ENCODE results near the gene CBX4. TPM values are rescaled to one million over a fixed set of nuclear protein-coding genes. Genes with fewer than 3 reads are reported as not detected.

CBX4 gene
- total RNA-seq, 2 donors from 2014 or later, result 12.7 to 16.8 TPM

DNA sequence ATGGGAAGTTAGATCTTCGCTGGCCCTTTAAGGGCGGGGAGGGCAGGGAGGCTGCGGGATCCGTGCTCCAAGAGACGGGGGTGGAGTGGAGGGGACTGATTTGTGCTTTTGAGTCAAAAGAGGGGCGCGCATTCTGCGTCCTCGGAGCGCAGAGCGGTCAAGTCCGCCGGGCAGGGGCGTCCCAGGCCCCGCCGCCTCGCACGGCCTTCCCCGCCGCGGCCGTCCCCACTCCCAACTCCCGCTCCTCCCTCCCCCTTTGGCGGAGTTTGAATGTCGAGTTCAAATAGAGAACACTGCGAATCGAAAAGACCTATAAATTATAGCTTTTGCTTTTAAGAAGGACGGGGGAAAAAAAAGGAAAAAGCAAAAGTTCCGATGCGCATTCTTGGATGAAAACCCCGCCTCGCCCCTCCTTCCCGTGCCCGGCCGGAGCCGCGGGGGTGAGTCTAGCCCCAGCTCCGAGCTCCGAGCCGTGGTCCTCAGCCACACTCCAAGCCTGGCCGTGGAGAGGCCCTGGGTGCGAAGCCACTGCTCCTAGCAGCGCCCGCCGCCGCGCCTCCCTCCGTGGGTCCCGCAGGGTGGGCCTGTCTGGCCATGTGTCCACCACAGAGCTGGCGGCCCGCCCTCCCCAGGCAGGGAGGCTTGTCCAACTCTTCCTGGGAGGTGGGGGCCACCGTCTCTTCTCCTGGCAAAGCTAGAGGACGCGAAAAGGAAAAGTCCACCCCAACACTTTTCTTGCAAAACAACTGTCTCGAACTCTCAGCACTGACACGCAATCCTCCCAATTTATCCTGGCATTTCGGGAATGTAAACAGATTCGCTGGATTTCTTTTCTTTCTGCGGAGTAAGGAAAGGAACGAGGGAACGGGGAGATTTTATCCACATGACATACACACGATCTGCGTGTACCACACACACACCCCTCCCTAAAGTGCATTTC is 46.0 kb downstream of the CBX4 start:
- ATAC-seq (no peak), DNase-seq (ENCODE audit: low spot score in 2 of 2) (no peak)
- Mint-ChIP-seq H3K27ac (no peak overlapping the region), H3K36me3 (no peaks in the 10 kb centered on the region), H3K9me3 (no peaks in the 10 kb centered on the region)

GRCh38 chr17:79792341-79792871 is 46.8 kb downstream of the CBX4 start:
- no peak overlapping the region for H3K27ac Mint-ChIP-seq
- H3K9me3 Mint-ChIP-seq, result no peaks in the 10 kb centered on the region
- no peak for ATAC-seq
- no peaks in the 10 kb centered on the region for H3K36me3 Mint-ChIP-seq
- DNase-seq (ENCODE audit: low spot score in 2 of 2), result no peak

DNA sequence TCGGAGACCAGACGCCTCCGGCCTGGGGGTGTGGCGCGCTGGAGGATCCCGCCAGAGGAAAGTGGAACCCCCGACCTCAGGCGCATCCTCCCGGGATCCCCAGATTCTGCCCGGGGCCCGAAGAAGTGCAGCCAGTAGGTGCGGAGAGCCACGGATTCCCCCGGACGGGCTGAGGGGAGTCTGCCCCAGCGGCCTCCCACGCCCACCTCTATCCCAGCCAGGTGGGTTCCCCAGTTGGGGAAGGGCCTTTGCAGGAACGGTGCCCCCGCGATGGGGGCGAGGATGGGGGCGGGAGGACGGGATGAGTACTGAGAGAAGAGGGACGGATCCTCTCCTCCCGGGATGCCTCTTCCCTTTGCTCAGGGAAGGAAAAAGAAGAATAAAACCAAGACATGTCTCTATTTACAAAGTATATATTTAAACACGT is 47.5 kb downstream of the CBX4 start:
- Mint-ChIP-seq H3K27ac (no peak overlapping the region), H3K36me3 (no peaks in the 10 kb centered on the region), H3K9me3 (no peaks in the 10 kb centered on the region)
- ATAC-seq, result no peak
- no peak for DNase-seq (ENCODE audit: low spot score in 2 of 2)

GRCh38 chr17:79790805-79791734 is 48.2 kb downstream of the CBX4 start:
- no peaks in the 10 kb centered on the region for H3K9me3 Mint-ChIP-seq
- ATAC-seq, result peak; percentile 24 to 28
- DNase-seq (ENCODE audit: low spot score in 2 of 2), result no peak
- H3K36me3 Mint-ChIP-seq, result no peaks in the 10 kb centered on the region
- no peak overlapping the region for H3K27ac Mint-ChIP-seq

DNA sequence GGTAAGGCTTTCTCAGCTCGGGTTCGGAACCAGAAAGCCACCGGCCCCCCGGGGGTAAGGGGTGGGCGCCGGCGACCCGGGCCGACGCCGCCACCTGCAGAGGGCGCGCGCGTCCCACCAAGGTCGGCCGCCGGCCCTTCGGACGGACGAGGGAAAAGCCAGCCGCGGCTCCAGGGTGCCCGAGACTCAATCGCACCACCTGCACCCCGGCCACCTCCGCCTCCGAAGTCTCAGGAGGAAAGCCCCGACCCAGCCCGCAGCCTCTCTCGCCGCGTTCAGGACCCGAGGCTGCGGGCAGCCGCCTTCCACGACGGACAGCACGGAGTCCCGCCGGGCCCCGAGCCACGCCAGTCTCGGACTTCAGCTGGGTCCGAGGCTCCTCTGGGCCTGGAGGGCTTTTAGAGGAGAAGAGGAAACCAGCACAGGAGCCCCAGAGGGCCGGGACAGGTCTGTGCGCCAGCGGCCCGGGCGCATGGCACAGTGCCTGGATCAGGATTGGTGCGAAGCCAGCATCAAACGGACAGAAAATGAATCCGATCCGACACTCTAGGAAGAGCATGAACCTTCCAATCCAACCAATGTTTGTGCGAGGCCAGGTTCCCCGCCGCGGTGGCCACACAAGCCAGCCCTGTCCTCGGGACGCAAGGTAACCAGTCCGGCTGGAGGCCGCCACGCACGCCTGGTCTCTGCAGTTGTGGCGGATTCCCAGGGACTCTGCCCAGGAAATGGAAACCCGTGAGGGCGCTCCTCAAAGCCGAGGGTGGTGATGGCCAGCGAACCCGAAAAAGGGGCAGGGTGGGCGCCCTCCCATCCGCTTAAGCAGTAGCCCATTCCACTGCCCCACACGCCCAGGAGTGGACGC is 49.1 kb downstream of the CBX4 start:
- ATAC-seq, result peak; percentile 61 to 71
- peak in 1 of 2 donors; percentile 59 for DNase-seq (ENCODE audit: low spot score in 2 of 2)
- Mint-ChIP-seq H3K9me3 (no peaks in the 10 kb centered on the region), H3K36me3 (no peaks in the 10 kb centered on the region), H3K27ac (no peak overlapping the region)

DNA sequence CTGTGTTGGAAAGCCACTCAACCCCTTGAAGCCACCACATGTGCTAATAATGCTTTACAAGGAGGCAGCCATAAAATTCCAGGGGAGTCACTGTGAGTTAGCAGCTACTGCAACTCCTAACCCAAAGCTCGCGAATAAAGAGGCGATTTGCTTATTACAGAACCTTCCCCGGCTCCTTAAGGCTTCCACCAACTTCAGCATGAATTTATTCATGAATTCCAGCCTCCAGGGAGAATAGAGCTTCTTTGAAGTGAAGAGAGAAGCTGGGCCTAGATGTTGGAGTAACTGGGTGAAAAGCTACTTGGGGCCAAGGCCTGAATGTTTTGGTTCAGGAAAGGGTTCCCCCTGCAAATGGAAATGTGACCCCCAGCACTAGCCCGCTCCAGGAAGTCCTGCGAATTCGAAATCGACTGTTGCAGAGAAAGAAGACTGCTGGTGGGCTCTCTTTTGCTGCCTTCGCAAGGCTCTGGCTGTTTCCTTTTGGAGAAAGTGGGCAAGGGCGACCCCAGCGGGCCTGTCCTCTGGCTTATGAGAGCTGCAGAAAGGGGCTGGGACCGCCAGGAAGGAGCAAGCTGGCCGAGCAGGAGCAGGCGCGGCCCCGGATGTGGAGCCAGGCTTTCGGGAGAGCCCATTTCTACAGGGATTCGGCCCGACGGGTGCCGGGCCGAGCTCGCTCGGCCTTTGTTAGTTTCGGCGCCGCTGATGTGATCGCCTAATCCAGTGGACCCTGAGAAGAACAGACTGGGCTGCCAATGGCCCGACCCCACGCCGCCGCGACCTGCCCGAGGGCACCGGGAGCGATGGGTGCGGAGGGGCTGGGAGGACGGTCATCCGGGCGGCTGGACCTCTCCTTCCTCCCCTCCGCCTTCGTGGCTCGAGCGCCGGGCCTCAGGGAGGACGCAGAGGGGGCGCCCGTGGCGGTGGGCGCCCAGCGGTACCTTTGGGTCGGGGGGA is 50.0 kb downstream of the CBX4 start:
- peak in 1 of 2 donors; percentile 8 for ATAC-seq
- Mint-ChIP-seq H3K27ac (no peak overlapping the region), H3K36me3 (no peaks in the 10 kb centered on the region), H3K9me3 (no peaks in the 10 kb centered on the region)
- no peak for DNase-seq (ENCODE audit: low spot score in 2 of 2)

GRCh38 chr17:79788455-79788854 is 50.8 kb downstream of the CBX4 start:
- Mint-ChIP-seq H3K27ac (no peak overlapping the region), H3K36me3 (no peaks in the 10 kb centered on the region), H3K9me3 (no peaks in the 10 kb centered on the region)
- DNase-seq (ENCODE audit: low spot score in 2 of 2), result no peak
- ATAC-seq, result no peak

DNA sequence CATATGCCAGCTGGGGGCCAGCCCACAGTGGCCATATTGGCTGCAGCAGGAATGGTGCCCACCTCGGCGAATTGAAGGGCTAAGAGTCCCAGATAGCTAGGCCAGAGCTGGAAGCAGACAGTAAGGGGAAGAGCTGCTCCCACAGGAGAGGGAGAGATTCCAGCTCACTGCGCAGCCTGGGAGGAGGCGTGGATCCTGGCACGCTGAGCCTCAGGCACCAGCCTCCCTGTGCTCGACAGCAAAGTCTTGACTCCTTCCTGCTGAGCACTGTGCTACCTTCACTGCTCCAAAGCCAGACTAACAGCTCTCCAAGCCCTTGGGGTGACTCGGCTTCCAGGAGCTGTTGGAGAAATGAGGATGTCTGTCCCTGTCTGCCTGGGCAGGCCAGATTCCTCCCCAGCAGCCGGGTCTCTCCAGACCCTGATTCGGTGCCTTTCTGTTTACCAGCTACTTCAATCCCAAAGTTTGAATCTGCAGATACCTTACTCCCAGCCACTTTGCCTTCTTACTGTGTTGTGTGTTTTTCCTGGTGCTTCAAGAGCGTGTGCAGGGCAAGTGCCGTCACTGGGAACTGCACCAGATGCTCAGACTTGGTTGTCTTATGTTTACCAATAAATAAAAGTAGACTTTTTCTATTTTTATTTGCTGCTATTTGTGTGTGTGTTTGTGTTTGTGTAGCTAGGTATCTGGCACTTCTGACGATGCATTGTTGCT is 52.2 kb downstream of the CBX4 start:
- H3K36me3 Mint-ChIP-seq, result no peaks in the 10 kb centered on the region
- no peak overlapping the region for H3K27ac Mint-ChIP-seq
- ATAC-seq (no peak), DNase-seq (ENCODE audit: low spot score in 2 of 2) (no peak)
- H3K9me3 Mint-ChIP-seq, result no peaks in the 10 kb centered on the region

- no peak for ATAC-seq
- Mint-ChIP-seq H3K27ac (no peak overlapping the region), H3K36me3 (no peaks in the 10 kb centered on the region), H3K9me3 (no peaks in the 10 kb centered on the region)
- no peak for DNase-seq (ENCODE audit: low spot score in 2 of 2)
These were observed 53.1 kb downstream of the CBX4 start for GRCh38 chr17:79785900-79786810.

GRCh38 chr17:79785017-79785899 is 54.0 kb downstream of the CBX4 start:
- no peaks in the 10 kb centered on the region for H3K36me3 Mint-ChIP-seq

DNA sequence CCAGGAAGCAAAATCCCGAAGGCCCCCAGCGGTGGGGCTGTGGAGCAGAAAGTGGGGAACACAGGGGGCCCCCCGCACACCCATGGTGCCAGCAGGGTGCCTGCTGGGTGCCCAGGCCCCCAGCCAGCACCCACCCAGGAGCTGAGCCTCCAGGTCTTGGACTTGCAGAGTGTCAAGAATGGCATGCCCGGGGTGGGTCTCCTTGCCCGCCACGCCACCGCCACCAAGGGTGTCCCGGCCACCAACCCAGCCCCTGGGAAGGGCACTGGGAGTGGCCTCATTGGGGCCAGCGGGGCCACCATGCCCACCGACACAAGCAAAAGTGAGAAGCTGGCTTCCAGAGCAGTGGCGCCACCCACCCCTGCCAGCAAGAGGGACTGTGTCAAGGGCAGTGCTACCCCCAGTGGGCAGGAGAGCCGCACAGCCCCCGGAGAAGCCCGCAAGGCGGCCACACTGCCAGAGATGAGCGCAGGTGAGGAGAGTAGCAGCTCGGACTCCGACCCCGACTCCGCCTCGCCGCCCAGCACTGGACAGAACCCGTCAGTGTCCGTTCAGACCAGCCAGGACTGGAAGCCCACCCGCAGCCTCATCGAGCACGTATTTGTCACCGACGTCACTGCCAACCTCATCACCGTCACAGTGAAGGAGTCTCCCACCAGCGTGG is 54.8 kb downstream of the CBX4 start:
- ATAC-seq (no peak), DNase-seq (ENCODE audit: low spot score in 2 of 2) (no peak)
- Mint-ChIP-seq H3K36me3 (no peaks in the 10 kb centered on the region), H3K9me3 (no peaks in the 10 kb centered on the region), H3K27ac (no peak overlapping the region)

More at GRCh38 chr17:79785017-79785899, 54.0 kb downstream of the CBX4 start:
- no peak for ATAC-seq
- Mint-ChIP-seq H3K9me3 (no peaks in the 10 kb centered on the region), H3K27ac (no peak overlapping the region)
- no peak for DNase-seq (ENCODE audit: low spot score in 2 of 2)

DNA sequence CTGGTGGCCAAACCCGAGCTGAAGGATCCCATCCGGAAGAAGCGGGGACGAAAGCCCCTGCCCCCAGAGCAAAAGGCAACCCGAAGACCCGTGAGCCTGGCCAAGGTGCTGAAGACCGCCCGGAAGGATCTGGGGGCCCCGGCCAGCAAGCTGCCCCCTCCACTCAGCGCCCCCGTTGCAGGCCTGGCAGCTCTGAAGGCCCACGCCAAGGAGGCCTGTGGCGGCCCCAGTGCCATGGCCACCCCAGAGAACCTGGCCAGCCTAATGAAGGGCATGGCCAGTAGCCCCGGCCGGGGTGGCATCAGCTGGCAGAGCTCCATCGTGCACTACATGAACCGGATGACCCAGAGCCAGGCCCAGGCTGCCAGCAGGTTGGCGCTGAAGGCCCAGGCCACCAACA is 55.3 kb downstream of the CBX4 start:
- Mint-ChIP-seq H3K27ac (no peak overlapping the region), H3K9me3 (no peaks in the 10 kb centered on the region), H3K36me3 (peaks cover 1 to 4% of the 10 kb centered on the region in 2 donors)
- DNase-seq (ENCODE audit: low spot score in 2 of 2), result no peak
- no peak for ATAC-seq
